22Rv1 (cell line): Measurements from ENCODE around the gene SP110.
"Not testable (repeated sequence)": the region's sequence is repeated elsewhere in the genome, so short reads cannot be mapped to it uniquely, and the experiment has no call there.

Experiments
- H3K27ac ChIP-seq: fragments of 450-650 bp; 2 replicates; pipeline ENCODE4 v1.5.1; 2017
- CTCF ChIP-seq: fragments of 450-650 bp; IDR thresholded peaks from 2 replicates; pipeline ENCODE4 v1.5.1; 2017; ENCODE audit warnings: mild to moderate bottlenecking
- ZFX ChIP-seq: fragments of 450-650 bp; IDR thresholded peaks from 2 replicates; pipeline ENCODE4 v1.6.1; 2017; ENCODE audit warnings: antibody characterized with exemption, borderline replicate concordance

SP110 gene

GRCh38 chr2:230128623-230129342 lies 91.0 kb downstream of the SP110 start:
- H3K27ac ChIP-seq, result no peak overlapping the region
- TF ChIP-seq CTCF (no peak), ZFX (no peak)

- TF ChIP-seq CTCF, result no peak
- H3K27ac ChIP-seq, result no peak overlapping the region
Observed at GRCh38 chr2:230127195-230127594, 92.6 kb downstream of the SP110 start.

GRCh38 chr2:230124757-230125431 lies 94.9 kb downstream of the SP110 start:
- no peak overlapping the region for H3K27ac ChIP-seq

GRCh38 chr2:230124235-230124634 lies 95.5 kb downstream of the SP110 start:
- TF ChIP-seq ZFX (no peak), CTCF (no peak)
- H3K27ac ChIP-seq, result no peak overlapping the region

More at GRCh38 chr2:230124757-230125431, 94.9 kb downstream of the SP110 start:
- TF ChIP-seq CTCF (no peak), ZFX (no peak)

GRCh38 chr2:230120376-230120775 lies 99.4 kb downstream of the SP110 start:
- H3K27ac ChIP-seq, result not testable (repeated sequence)

GRCh38 chr2:230119827-230120226 lies 100.0 kb downstream of the SP110 start:
- H3K27ac ChIP-seq, result not testable (repeated sequence)
